Prostate gland (tissue), 2 donors: ENCODE measurements around the gene TLE5. TPM values are rescaled to one million over a fixed set of nuclear protein-coding genes. Genes with fewer than 3 reads are reported as not detected.

Source experiments
- DNase-seq: peaks from one replicate; pipeline ENCODE4 v3.0.0-alpha.2; 2019; ENCODE audit warnings: low spot score
- H3K27ac ChIP-seq, 2 donors: fragments of 200-600 bp; sonication (generic); 2 replicates each; pipeline ENCODE4 v1.5.1; 2017 to 2019
- H3K27me3 ChIP-seq: fragments of 200-600 bp; sonication (generic); replicated peaks from 2 replicates; pipeline ENCODE4 v1.5.1; 2019; ENCODE audit not compliant: insufficient read depth
- H3K36me3 ChIP-seq, 2 donors: fragments of 200-600 bp; sonication (generic); 1 replicate in 1 of 2; 2 replicates in 1 of 2; pipeline versions ENCODE4 v1.5.1 to v1.8.1; 2017 to 2019
- H3K4me1 ChIP-seq: fragments of 200-600 bp; sonication (generic); replicated peaks from 2 replicates; pipeline ENCODE4 v1.5.1; 2019
- H3K4me3 ChIP-seq, 2 donors: fragments of 200-600 bp; sonication (generic); 2 replicates each; pipeline ENCODE4 v1.5.1; 2017 to 2019
- H3K9me3 ChIP-seq: fragments of 200-600 bp; sonication (generic); 2 replicates; pipeline ENCODE4 v1.5.1; 2017
- POLR2A ChIP-seq: fragments of 450-650 bp; IDR thresholded peaks from one replicate; pipeline ENCODE4 v1.6.1; 2016; ENCODE audit warnings: antibody characterized with exemption, mild to moderate bottlenecking
- POLR2AphosphoS5 ChIP-seq: sonication (generic); formaldehyde crosslinking; IDR thresholded peaks from one replicate; pipeline ENCODE4 v1.6.1; 2017; ENCODE audit warnings: antibody characterized with exemption
- WGBS: methylation state at CpG from one replicate; pipeline ENCODE4 v1.1.5; 2018; 5-methylcytosine and 5-hydroxymethylcytosine counted together
- intact Hi-C: fragments of 100-400 bp; cut with DNase I; formaldehyde crosslinking; loops from one replicate; pipeline ENCODE4 v1.14.2; 2022
- total RNA-seq, 2 donors: library from RNA; depleted of rRNA; stranded (reverse); fragments of >200 nt; gene quantifications; one replicate each; pipeline ENCODE4 v1.1.0, GENCODE V29; 2016
- TF ChIP-seq, protein P1 (sequence below), 4 experiments: fragments of 200-600 bp in 2 of 4; fragments of 450-650 bp in 2 of 4; sonication (generic) in 2 of 4; IDR thresholded peaks; 1 replicate in 3 of 4; 2 replicates in 1 of 4; pipeline ENCODE4 v1.5.1; 2016 to 2019; ENCODE audit warnings: antibody characterized with exemption in 4 of 4, mild to moderate bottlenecking in 2 of 4, moderate library complexity in 2 of 4

The TLE5 gene
- total RNA-seq, 2 donors from 2014 or later: 546 to 767 TPM

DNA sequence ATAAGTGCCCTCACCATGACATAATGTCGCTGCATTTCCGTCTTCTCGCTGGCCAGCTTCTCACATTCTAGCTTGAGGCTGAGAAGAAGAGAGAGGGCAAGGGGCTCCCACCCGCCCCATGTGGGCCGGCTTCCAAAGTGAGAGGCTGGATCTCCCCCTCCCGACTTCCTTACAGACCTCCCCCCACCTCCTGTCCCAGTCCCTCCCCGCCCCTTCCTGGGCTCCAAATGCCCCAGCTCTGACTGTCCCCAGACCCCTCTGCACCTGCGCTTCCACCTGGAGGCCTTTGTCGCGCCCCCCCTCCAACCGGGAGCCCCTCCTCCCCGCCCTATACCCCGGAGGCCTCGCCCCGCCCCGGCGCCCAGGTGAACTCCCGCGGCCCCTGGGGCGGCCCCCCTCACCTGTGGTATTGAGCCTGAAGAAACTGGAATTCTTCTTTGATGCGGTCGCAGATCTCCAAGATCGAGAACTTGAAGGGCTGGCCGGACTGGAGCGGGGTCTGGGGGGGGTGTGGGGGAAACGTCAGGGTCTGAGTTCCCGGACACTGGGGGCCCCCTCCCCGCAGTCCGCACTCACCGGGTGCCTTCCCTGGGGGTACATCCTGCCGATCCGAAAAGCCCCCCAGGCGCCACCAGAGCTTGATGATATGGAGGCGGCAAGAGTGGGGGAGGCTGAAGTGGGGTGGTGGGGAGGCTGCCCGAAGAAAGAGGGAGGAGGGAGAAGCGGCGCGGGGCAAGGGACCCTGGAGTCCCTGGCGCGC lies 33.8 kb downstream of the TLE5 start:
- 6% methylated on average over 40 of the region's 40 CpGs for WGBS
- no peak for TF ChIP-seq POLR2AphosphoS5
- TF ChIP-seq, protein P1, sequence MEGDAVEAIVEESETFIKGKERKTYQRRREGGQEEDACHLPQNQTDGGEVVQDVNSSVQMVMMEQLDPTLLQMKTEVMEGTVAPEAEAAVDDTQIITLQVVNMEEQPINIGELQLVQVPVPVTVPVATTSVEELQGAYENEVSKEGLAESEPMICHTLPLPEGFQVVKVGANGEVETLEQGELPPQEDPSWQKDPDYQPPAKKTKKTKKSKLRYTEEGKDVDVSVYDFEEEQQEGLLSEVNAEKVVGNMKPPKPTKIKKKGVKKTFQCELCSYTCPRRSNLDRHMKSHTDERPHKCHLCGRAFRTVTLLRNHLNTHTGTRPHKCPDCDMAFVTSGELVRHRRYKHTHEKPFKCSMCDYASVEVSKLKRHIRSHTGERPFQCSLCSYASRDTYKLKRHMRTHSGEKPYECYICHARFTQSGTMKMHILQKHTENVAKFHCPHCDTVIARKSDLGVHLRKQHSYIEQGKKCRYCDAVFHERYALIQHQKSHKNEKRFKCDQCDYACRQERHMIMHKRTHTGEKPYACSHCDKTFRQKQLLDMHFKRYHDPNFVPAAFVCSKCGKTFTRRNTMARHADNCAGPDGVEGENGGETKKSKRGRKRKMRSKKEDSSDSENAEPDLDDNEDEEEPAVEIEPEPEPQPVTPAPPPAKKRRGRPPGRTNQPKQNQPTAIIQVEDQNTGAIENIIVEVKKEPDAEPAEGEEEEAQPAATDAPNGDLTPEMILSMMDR (IDR thresholded peaks at IDR 0.05): no peak
- peak overlapping the region; percentile 70 to 78 for H3K27ac ChIP-seq

DNA sequence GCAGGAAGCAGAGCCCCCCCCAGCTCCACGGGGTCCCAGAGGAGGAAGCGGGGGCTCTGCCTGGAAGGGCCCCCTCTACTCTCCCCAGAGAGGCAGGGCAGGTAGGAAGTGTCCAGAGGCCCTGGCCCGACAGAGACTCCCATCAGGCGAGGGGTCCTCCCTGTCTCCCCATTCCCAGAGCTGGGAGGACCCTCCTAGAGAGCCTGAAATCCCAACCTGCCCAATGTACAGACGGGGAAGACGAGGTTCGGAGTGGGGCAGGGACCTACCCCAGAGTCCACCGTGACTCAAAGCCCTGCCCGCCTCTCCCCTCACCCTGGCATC lies 34.4 kb downstream of the TLE5 start:
- Histone ChIP-seq H3K36me3 (no peaks in the 10 kb centered on the region), H3K27me3 (no peaks in the 10 kb centered on the region), H3K27ac (peak overlapping the region; percentile 70 to 78), H3K4me1 (peaks cover 5% of the 10 kb centered on the region), H3K9me3 (no peaks in the 10 kb centered on the region), H3K4me3 (peak overlapping the region; percentile 61 to 80)
- whole genome bisulfite sequencing: 62% methylated on average over 9 of the region's 9 CpGs
- TF ChIP-seq, protein P1 (IDR thresholded peaks at IDR 0.05): no peak
- no peak for DNase-seq
- intact Hi-C loops: no loop called here

More for the DNA sequence above, 33.8 kb downstream of the TLE5 start:
- Histone ChIP-seq H3K4me1 (peaks cover 5% of the 10 kb centered on the region), H3K4me3 (peak overlapping the region; percentile 61 to 80), H3K27me3 (no peaks in the 10 kb centered on the region), H3K9me3 (no peaks in the 10 kb centered on the region), H3K36me3 (no peaks in the 10 kb centered on the region)
- DNase-seq: no peak
- intact Hi-C loops: no loop called here

DNA sequence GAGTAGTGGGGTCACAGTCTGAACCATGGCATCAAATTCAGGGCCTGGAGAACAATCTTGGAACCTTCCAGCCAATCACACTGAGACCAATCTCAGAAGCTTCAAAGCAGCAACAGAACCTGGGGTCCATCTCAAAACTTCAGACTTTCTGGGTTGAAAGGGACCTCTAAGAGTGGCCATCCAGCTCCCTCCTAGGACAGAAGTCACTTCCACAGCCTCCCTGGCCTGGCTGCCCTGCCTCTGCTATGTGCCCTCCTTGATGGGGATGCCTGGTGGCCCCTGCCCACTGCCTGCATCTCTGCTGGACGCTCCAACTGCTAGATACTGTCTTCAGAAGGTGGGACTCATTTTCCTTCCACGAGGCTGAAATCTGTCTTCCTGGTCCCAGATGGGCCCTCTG lies 35.0 kb downstream of the TLE5 start:
- H3K27ac ChIP-seq: no peak overlapping the region
- H3K4me1 ChIP-seq: peaks cover 5% of the 10 kb centered on the region
- intact Hi-C loops: no loop called here
- WGBS: 82% methylated on average over 2 of the region's 2 CpGs
- H3K9me3 ChIP-seq: no peaks in the 10 kb centered on the region
- no peaks in the 10 kb centered on the region for H3K36me3 ChIP-seq
- TF ChIP-seq, protein P1 (IDR thresholded peaks at IDR 0.05): no peak
- TF ChIP-seq POLR2AphosphoS5 (no peak), POLR2A (no peak)
- H3K4me3 ChIP-seq: no peak overlapping the region
- no peaks in the 10 kb centered on the region for H3K27me3 ChIP-seq
- DNase-seq: no peak

DNA sequence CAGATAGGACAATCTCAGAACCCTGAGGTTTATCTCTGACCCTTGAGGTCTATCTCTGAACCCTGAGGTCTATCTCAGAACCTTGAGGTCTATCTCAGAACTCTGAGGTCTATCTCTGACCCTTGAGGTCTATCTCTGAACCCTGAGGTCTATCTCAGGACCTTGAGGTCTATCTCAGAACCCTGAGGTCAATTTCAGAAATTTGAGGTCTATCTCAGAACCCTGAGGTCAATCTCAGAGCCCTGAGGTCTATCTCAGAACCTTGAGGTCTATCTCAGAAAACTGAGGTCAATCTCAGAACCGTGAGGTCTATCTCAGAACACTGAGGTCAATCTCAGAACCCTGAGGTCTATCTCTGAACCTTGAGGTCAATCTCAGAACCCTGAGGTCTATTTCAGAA lies 35.5 kb downstream of the TLE5 start:
- Histone ChIP-seq H3K4me3 (no peak overlapping the region), H3K27ac (no peak overlapping the region)

DNA sequence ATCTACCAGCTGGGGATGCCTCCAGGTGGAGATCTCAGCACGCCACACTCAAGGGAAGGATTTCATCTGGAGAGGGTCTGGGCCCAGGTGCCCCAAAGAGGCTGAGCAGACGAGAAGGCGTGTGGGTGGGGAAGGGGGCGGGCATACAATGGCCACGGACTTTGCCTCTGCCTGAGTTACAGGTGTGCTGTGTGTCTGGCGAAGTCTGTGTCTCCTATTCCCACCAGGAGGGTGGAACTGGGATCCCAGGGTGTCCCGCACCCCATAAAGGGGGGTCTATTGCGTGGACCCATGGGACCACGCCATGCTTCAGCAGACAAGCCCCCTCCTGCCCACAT lies 36.8 kb downstream of the TLE5 start:
- Histone ChIP-seq H3K27me3 (no peaks in the 10 kb centered on the region), H3K4me3 (no peak overlapping the region), H3K27ac (no peak overlapping the region), H3K36me3 (no peaks in the 10 kb centered on the region), H3K4me1 (peaks cover 5% of the 10 kb centered on the region), H3K9me3 (no peaks in the 10 kb centered on the region)
- 77% methylated on average over 9 of the region's 9 CpGs for WGBS
- TF ChIP-seq POLR2AphosphoS5 (no peak), POLR2A (no peak)
- TF ChIP-seq, protein P1 (IDR thresholded peaks at IDR 0.05): no peak
- DNase-seq: no peak
- intact Hi-C loops: no loop called here

More for the DNA sequence above, 35.5 kb downstream of the TLE5 start:
- Histone ChIP-seq H3K27me3 (no peaks in the 10 kb centered on the region), H3K4me1 (peaks cover 5% of the 10 kb centered on the region), H3K9me3 (no peaks in the 10 kb centered on the region), H3K36me3 (no peaks in the 10 kb centered on the region)
- DNase-seq: no peak
- TF ChIP-seq POLR2AphosphoS5 (no peak), POLR2A (no peak)
- TF ChIP-seq, protein P1 (IDR thresholded peaks at IDR 0.05): no peak
- 90% methylated on average over 1 of the region's 1 CpG for WGBS
- intact Hi-C loops: no loop called here
